Activated CD8-positive, alpha-beta memory T cell treated with anti-CD3 and anti-CD28 coated beads, Interleukin-2, amount 50 U/mL, for 1 hour (primary cell): ENCODE measurements around the gene SHCBP1.
"Not testable (repeated sequence)": the region's sequence is repeated elsewhere in the genome, so short reads cannot be mapped to it uniquely, and the experiment has no call there.

Experiments used
- DNase-seq: peaks from one replicate; pipeline ENCODE4 v3.0.0-alpha.2; 2020; ENCODE audit errors: extremely low read depth

The SHCBP1 gene

DNA sequence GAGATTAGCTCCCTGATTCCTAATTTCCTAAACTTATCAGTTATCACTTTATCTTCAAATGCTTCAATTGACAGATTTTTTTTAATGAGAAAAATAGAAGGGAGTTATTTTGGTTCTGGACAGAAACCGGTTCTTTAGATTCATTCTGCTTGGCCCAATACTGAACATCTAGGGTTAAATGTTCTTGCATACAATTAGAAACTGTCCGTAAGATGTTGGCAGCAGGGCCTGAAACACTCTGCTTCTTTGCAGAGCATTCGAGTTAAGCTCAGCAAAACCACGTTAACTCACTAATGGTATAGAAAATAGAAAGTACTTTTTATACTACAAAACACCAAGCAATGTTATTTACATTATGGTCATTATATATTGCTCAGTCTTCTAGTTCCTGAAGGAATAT, 7.2 kb downstream of the SHCBP1 start:
- DNase-seq, result no peak

DNA sequence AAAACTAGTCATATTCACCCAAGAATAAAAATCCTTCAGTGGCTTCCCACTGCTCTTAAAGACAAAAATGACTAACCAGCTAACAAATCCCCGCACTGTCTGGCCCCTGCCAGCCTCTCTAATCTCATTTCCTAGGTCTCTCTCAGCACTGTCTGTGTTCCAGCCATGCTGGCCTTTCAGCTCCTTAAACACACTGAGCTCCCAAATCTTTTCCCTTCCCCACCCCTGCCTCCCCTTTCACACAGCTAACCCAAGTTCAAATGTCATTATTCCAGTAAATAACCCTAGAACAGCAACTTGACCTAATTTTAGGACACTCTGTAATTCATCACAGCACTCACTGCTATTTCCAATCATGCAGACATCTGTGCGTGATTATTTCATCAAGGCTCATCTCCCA, 7.8 kb downstream of the SHCBP1 start:
- no peak for DNase-seq

DNA sequence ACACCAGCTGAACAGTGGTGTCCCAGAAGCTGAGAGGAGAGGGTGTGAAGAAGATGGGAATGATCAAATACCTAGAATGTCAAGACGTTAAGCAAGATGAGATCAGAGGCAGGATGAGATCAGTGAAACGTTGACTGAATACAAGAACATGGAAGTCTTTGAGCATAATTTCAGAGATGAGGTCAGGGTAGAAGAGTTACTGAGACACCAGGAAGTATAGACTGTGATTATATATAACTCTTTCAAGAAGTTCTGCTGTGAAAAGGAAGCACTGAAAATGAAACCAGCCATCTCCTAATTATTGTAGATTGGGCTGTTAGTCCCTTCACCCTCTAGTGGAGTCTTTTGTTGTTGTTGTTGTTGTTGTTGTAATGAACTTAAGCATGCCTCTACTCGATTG, 9.1 kb downstream of the SHCBP1 start:
- DNase-seq, result no peak

DNA sequence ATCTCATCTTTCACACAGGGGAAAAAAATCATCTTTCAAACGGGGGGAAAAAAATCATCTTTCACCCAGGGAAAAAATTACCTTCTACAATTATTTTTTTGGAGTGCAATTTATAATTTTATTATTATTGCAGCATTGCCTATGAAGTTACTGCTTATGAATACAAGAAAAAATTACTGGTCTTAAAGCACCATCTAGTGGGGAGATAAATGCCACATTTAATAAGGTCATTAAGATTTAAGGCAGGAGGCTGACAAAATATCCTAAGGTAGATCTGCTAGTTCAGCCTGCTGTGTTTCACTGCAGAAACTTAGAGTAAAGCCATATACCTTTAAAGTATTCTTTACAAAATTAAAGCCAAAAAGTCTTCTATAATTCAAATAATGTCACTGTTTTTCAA, 13.7 kb downstream of the SHCBP1 start:
- no peak for DNase-seq

DNA sequence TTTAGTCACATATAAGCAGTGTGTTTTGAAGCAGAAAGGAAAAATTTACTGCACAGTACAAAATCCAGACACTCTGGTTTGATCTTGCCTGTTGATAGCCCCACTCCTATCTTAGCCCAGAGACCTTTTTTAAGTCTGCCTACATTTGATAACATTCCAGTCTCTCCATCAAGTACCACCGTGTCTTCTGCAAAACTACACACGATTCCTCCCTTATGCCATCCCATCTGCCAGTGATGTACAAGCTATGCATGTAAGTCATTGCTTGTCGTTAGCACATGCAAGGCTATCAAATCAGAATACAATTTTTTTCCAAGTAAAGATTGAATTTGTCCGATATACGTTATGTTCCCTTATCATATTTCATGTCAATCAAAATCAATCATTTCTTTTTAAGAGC, 14.9 kb downstream of the SHCBP1 start:
- no peak for DNase-seq

DNA sequence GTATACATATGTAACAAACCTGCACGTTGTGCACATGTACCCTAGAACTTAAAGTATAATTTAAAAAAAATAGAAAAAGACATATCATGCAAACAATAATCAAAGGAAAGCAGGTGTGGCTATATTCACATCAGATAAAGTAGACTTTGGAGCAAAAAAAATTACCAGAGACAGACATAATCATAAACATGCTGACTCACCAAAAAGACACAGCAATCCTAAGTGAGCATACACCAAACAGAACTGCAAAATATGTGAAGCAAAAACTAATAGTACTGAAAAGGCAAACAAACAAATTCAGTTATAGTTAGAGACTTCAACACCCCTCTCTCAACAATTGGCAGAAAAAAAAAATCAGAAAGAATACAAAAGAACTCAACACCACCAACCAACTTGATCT, 29.9 kb downstream of the SHCBP1 start:
- no peak for DNase-seq

DNA sequence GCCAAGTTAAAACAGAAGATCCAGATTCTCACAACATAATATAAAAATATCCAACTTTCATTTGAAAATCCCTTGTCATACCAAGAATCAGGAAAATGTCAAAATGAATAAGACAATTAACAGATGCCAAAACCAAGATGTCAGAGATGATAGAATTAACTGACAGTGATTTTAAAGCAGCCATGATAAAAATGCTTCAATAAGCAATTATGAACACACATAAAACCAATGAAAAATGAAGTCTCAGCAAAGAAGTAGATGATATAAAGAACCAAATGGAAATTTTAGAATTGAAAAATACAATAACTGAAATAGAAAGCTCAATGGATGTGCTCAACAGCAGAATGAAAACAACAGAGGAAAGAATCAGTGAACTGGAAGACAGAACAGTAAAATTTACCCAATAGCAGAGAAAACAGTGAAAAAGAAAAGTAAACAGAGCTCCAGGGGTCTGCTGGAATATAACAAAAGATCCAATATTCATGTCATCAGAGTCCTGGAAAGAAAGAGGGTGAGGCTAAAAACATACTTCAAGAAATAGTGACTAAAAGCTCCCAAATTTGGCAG, 35.1 kb downstream of the SHCBP1 start:
- no peak for DNase-seq

DNA sequence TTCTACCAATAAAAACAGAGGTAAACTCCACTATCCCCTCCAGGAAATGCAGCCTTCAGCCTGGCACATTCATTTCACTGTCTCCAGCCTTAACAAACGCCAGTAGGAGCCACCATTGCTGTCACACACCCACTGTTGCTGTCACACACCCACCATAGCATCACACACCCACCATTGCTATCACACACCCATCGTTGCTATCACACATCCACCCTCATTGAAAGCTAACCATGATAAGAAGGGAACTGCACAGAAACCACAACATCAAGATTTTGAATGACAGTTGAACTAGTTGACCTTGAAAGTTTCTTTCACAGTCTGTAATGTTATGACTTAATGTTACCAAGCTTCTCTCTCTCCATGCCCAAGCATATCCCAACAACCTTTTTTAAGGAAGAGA, 38.1 kb downstream of the SHCBP1 start:
- no peak for DNase-seq

DNA sequence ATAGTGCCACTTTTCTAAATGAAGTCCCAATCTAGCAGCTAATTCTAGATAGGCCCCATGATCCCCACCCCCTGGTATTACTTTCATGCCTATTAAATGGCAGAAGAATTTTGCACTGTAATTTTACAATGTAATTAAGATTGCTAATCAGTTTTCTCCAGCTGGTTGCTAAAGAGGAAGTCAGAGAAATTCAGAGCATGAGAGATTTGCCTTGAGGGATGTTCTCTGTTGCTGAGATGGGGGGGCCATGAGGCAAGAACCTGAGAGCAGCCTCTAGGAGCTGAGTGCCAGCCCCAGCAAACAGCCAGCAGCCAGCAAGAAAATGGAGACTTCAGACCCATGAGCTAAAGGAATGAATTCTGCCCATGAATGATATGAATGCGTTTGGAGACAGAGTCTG, 38.9 kb downstream of the SHCBP1 start:
- DNase-seq, result no peak

DNA sequence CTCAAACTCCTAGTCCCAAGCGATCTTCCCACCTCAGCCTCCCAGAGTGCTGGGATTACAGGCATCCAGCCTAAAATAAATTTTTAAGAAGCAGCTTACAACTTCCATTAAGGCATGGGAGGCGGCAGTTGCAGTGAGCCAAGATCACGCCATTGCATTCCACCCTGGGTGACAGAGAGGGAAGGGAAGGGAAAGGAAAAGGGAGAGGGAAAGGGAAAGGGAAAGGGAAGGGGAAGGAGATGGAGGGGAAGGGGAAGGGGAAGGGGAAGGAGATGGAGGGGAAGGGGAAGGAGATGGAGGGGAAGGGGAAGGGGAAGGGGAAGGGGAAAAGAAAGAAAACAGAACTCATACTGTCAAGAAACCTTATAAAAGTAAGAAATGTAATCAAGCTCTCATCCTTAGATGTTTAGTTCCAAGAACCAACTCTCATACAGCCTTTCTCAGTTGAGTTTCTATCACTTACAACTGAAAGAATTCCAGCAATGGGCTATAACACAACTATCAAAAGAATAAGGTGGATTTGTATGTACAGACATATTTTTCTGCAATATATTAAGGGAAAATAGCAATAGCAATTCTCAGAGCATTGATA, 43.1 kb downstream of the SHCBP1 start:
- DNase-seq, result no peak

DNA sequence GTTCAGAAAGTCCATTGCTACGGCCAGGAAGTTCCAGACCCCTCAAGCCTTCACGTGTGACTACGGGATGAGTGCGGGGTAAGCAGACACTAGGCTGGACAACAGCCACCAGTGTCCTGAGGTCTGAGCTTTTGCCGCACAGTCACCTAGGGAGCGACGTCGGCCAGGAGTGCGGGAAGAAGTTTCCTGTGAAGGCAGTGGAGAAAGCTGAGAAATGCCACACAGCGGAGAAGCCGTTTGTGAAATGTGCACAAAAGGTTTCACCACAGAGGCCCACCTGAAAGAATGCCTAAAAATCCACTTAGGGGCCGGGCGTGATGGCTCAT, 47.4 kb downstream of the SHCBP1 start:
- DNase-seq, result no peak

DNA sequence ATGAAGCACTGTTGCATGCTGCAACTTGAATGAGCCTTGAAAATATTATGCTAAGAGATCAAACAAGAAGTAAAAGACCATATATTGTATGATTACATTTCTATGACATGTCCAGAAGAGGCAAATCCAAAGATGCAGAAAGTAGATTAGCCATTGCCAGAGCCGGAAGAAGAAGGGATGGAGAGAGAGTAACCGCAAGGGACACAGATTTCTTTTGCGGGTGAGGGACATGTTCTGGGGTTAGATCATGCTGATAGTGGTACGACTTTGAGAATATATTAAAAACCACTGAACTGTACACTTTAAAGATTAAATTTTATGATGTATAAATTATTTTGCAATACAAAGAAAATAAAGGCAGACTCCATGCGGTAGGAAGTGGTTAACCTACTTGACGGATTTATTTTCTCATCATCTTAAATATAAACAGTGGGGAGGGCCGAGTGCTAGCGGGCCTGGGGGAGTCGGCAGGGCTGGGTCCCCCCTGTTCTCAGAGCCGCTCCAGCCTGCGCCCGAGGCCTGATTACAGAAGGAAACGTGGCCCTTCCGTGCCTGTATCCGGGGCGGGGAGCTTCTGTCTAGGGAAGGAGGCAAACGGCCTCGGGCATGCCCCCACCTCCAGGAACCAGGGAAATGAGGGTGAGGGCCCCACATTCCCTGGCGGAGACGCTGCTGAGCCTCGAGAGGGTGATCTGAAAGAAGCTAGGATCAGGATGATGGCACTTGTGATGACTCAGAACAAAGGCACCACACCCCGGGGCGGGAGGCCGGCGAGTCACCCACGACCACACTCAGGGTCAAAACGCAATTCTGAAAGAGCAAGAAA, 48.0 kb downstream of the SHCBP1 start:
- no peak for DNase-seq

DNA sequence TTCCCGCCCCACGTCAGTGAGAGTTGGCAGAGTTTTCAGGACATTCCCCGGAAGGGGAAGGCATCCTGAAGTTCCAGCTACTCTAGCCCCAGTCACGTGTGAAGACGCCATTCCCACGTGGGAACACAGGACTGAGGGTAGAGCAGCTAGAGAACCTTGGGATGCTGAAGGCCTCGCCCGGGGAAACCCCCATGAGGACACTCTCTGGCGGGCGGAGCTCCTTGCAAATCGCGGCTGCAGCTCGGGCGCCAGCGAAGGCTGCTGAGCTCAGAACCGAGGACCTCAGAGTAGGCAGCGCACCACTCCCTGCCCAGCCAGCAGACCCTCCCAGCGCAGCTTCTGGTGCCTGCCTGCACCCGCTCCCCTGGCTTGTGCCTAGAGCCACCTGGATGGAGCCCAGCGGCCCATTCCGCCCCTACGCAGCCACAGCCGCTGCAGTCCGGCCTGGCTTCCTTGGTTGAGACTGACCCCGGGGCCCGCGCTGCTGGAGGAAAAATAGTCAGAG, 51.9 kb downstream of the SHCBP1 start:
- no peak for DNase-seq

DNA sequence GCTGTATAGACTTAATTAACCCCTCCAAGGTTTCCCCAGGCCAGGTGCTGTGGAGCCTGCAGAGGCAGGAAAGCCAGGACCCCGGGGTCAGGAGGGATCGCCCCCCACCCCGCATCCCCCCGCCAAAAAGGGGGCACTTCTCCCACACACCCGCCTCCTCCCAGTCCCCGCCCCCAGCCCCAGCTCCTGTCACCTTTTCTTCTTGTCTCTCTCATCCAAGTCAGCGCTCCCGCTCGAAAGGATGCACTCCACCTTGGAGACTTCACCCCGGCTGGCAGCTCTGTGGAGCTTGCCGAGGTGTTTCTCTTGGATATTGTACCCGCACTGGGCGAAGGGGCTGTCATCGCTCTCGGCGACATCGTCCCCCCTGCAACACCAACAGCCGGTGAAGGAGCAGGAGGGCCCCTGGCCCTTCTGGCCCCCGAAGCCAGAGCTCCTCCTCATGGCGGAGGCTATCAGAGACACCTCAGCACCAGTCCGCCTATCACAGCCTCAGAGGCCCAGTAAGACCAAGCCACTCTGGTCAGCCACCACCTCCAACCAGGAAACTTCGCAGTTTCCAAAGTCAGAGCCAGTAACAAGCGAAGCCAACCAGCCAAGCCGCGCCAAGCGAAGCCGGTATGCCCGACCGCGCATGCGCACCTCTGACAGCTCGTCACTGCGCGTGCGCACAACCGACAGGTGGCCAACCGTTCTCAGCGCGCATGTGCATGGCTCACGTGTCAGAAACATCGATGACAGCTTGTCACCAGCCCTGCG, 52.5 kb downstream of the SHCBP1 start:
- DNase-seq, result no peak

DNA sequence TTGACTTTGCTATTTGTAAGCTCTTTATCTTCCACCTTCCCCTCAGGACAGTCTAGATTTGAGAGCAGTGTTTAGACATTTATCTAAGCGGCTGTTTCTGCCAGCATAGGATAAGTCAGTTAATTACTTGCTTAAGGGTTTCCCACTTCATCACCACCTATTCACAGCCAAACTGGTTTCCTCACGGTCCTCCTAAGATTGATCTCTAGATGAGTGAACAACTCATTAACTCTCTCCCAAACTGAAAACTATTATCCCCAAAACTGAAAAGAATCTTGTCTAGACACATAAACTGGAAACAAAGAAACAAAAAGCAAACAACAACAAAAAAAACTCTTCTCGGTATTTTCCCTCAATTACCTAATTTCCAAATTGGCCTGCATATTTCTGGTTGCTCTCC, 58.2 kb downstream of the SHCBP1 start:
- no peak for DNase-seq

DNA sequence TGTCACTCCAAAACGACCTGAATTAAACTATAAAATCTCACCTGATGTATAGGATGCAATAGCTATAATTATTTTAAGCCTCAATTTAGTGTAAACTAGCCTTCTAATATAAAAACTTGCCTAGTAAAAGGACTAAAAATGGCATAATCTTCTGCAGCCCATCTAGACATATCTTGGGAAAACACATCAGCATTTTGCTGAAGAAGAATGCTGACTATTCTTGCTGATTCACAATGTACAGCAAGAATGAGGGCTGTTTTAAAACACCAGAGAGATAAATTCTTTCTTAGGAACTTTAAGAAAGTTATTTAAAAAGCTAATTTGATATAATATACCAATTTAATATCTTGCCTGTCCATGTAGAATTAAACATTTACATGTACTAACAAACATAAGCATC, 63.2 kb downstream of the SHCBP1 start:
- no peak for DNase-seq

DNA sequence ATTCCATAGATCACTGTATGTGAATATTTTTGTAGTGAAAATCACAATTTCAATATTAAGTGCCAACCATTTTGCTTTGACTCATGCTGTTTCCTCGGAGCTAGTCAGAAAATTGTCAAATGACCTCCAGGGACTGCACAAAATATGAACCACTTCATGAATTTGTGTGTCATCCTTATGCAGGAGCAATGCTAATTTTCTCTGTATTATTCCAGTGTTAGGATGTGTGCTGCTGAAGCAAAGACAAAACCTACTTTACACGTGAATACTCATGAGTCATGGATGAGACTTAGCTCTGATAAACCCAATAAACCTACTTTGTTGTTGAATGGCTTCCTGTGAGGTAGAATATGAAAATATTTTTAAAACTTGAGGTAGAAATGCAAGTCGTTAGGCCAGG, 65.2 kb downstream of the SHCBP1 start:
- no peak for DNase-seq

DNA sequence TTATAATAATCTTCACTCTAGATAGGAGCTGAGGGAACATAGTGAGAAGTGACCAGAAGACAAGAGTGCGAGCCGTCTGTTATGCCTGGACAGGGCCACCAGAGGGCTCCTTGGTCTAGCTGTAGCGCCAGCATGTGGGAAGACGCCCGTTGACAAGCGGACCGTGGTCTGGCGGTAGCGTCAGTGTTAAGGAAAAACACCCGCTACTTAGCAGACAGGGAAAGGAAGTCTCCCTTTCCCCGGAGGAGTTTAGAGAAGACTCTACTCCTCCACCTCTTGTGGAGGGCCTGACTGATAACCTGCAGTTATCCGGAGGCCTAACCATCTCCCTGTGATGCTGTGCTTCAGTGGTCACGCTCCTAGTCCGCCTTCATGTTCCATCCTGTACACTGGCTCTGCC, 66.7 kb downstream of the SHCBP1 start:
- not testable (repeated sequence) for DNase-seq

DNA sequence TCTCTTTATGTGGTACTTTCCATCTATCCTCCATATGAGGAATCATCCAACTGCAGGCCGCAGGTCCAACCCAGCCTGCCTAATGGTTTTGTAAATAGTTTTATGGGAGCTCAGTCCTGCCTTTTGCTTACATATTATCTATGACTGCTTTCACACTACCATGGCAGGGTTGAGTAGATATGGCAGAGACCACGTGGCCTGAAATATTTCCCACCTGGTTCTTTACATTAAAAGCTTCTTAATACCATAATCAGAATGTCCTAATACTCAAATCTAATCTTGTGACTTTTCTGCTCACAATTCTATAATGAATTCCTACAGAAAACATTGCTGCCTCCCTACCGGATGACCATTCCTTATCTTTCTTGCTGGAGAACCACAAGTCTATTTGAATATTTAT, 71.7 kb downstream of the SHCBP1 start:
- DNase-seq, result no peak
